Measurements from ENCODE around the gene BACE2. TPM values are rescaled to one million over a fixed set of nuclear protein-coding genes. Genes with fewer than 3 reads are reported as not detected.

The BACE2 gene
- total RNA-seq, 2 experiments from 2014 or later: 2.0 to 2.2 TPM

GRCh38 chr21:41139275-41139674, 28.7 kb upstream of the BACE2 start:
- Mint-ChIP-seq H3K27ac (no peak overlapping the region), H3K4me1 (no peaks in the 10 kb centered on the region), H3K9me3 (no peaks in the 10 kb centered on the region), H3K4me3 (no peak overlapping the region), H3K27me3 (peaks cover 1% of the 10 kb centered on the region), H3K36me3 (ENCODE audit: low read depth) (no peaks in the 10 kb centered on the region)
- ChIA-PET POLR2A (no interaction called here), CTCF (no interaction called here)
- no peak for DNase-seq

GRCh38 chr21:41139951-41140350, 28.0 kb upstream of the BACE2 start:
- Mint-ChIP-seq H3K4me1 (no peaks in the 10 kb centered on the region), H3K27ac (no peak overlapping the region), H3K27me3 (no peaks in the 10 kb centered on the region), H3K36me3 (ENCODE audit: low read depth) (no peaks in the 10 kb centered on the region), H3K4me3 (no peak overlapping the region), H3K9me3 (no peaks in the 10 kb centered on the region)
- DNase-seq: no peak
- CTCF ChIA-PET: no interaction called here
- POLR2A ChIA-PET: no interaction called here

- no peaks in the 10 kb centered on the region for H3K4me1 Mint-ChIP-seq
Observed at GRCh38 chr21:41141031-41141457, 26.9 kb upstream of the BACE2 start.

GRCh38 chr21:41142051-41142795, 25.7 kb upstream of the BACE2 start:
- POLR2A ChIA-PET: no interaction called here
- no peaks in the 10 kb centered on the region for H3K4me1 Mint-ChIP-seq

More at GRCh38 chr21:41141031-41141457, 26.9 kb upstream of the BACE2 start:
- Mint-ChIP-seq H3K9me3 (no peaks in the 10 kb centered on the region), H3K27me3 (no peaks in the 10 kb centered on the region), H3K4me3 (no peak overlapping the region), H3K27ac (no peak overlapping the region), H3K36me3 (ENCODE audit: low read depth) (no peaks in the 10 kb centered on the region)
- POLR2A ChIA-PET: no interaction called here
- DNase-seq: no peak
- CTCF ChIA-PET: no interaction called here

GRCh38 chr21:41143596-41144325, 24.2 kb upstream of the BACE2 start:
- Mint-ChIP-seq H3K27me3 (peaks cover 1% of the 10 kb centered on the region), H3K4me1 (no peaks in the 10 kb centered on the region), H3K4me3 (no peak overlapping the region), H3K36me3 (ENCODE audit: low read depth) (no peaks in the 10 kb centered on the region), H3K9me3 (no peaks in the 10 kb centered on the region), H3K27ac (no peak overlapping the region)
- CTCF ChIA-PET: no interaction called here
- DNase-seq: no peak
- POLR2A ChIA-PET: no interaction called here

More at GRCh38 chr21:41142051-41142795, 25.7 kb upstream of the BACE2 start:
- DNase-seq: no peak
- peaks cover 1% of the 10 kb centered on the region for H3K27me3 Mint-ChIP-seq
- H3K9me3 Mint-ChIP-seq: no peaks in the 10 kb centered on the region
- CTCF ChIA-PET: no interaction called here
- no peak overlapping the region for H3K4me3 Mint-ChIP-seq
- H3K27ac Mint-ChIP-seq: no peak overlapping the region
- no peaks in the 10 kb centered on the region for H3K36me3 Mint-ChIP-seq (ENCODE audit: low read depth)

GRCh38 chr21:41147096-41147978, 20.6 kb upstream of the BACE2 start:
- POLR2A ChIA-PET: no interaction called here
- no peak overlapping the region for H3K4me3 Mint-ChIP-seq
- CTCF ChIA-PET: no interaction called here
- H3K36me3 Mint-ChIP-seq (ENCODE audit: low read depth): no peaks in the 10 kb centered on the region
- no peak overlapping the region for H3K27ac Mint-ChIP-seq
- peaks cover 1% of the 10 kb centered on the region for H3K27me3 Mint-ChIP-seq
- H3K4me1 Mint-ChIP-seq: no peaks in the 10 kb centered on the region
- no peak for DNase-seq
- no peaks in the 10 kb centered on the region for H3K9me3 Mint-ChIP-seq

- CTCF ChIA-PET: no interaction called here
- no peaks in the 10 kb centered on the region for H3K4me1 Mint-ChIP-seq
- no peak for DNase-seq
- no peak overlapping the region for H3K27ac Mint-ChIP-seq
- H3K27me3 Mint-ChIP-seq: peaks cover 1% of the 10 kb centered on the region
- POLR2A ChIA-PET: no interaction called here
- peaks cover 2% of the 10 kb centered on the region for H3K9me3 Mint-ChIP-seq
- H3K36me3 Mint-ChIP-seq (ENCODE audit: low read depth): no peaks in the 10 kb centered on the region
- no peak overlapping the region for H3K4me3 Mint-ChIP-seq
Observed at GRCh38 chr21:41147979-41148355, 20.0 kb upstream of the BACE2 start.

GRCh38 chr21:41148798-41149197, 19.2 kb upstream of the BACE2 start:
- Mint-ChIP-seq H3K27ac (no peak overlapping the region), H3K4me3 (no peak overlapping the region), H3K9me3 (peaks cover 2% of the 10 kb centered on the region), H3K36me3 (ENCODE audit: low read depth) (no peaks in the 10 kb centered on the region), H3K4me1 (no peaks in the 10 kb centered on the region), H3K27me3 (peaks cover 3% of the 10 kb centered on the region)
- POLR2A ChIA-PET: no interaction called here
- no peak for DNase-seq
- CTCF ChIA-PET: no interaction called here

GRCh38 chr21:41149199-41149598, 18.8 kb upstream of the BACE2 start:
- H3K27ac Mint-ChIP-seq: no peak overlapping the region
- no peaks in the 10 kb centered on the region for H3K4me1 Mint-ChIP-seq
- POLR2A ChIA-PET: no interaction called here
- H3K36me3 Mint-ChIP-seq (ENCODE audit: low read depth): no peaks in the 10 kb centered on the region
- CTCF ChIA-PET: no interaction called here
- H3K9me3 Mint-ChIP-seq: peaks cover 2% of the 10 kb centered on the region
- H3K27me3 Mint-ChIP-seq: peaks cover 3% of the 10 kb centered on the region
- no peak overlapping the region for H3K4me3 Mint-ChIP-seq
- DNase-seq: no peak

GRCh38 chr21:41152147-41152546, 15.8 kb upstream of the BACE2 start:
- ChIA-PET POLR2A (no interaction called here), CTCF (no interaction called here)
- Mint-ChIP-seq H3K4me1 (no peaks in the 10 kb centered on the region), H3K9me3 (peaks cover 2% of the 10 kb centered on the region), H3K4me3 (no peak overlapping the region), H3K27ac (no peak overlapping the region), H3K36me3 (ENCODE audit: low read depth) (no peaks in the 10 kb centered on the region), H3K27me3 (peaks cover 2% of the 10 kb centered on the region)
- DNase-seq: no peak

GRCh38 chr21:41153443-41153842, 14.5 kb upstream of the BACE2 start:
- no peaks in the 10 kb centered on the region for H3K4me1 Mint-ChIP-seq
- POLR2A ChIA-PET: no interaction called here
- DNase-seq: no peak
- no peaks in the 10 kb centered on the region for H3K36me3 Mint-ChIP-seq (ENCODE audit: low read depth)
- no peak overlapping the region for H3K4me3 Mint-ChIP-seq
- H3K27me3 Mint-ChIP-seq: peaks cover 2% of the 10 kb centered on the region
- H3K9me3 Mint-ChIP-seq: peaks cover 2% of the 10 kb centered on the region
- CTCF ChIA-PET: interaction anchor here (0.6 kb wide), 1 partner anchor 26 kb away, joined by 4 read pairs; no protein-coding TSS in a partner anchor
- H3K27ac Mint-ChIP-seq: no peak overlapping the region

- H3K27ac Mint-ChIP-seq: no peak overlapping the region
- ChIA-PET POLR2A (no interaction called here), CTCF (no interaction called here)
- DNase-seq: no peak
- no peaks in the 10 kb centered on the region for H3K4me1 Mint-ChIP-seq
- H3K36me3 Mint-ChIP-seq (ENCODE audit: low read depth): no peaks in the 10 kb centered on the region
- peaks cover 2% of the 10 kb centered on the region for H3K9me3 Mint-ChIP-seq
- H3K27me3 Mint-ChIP-seq: peaks cover 4% of the 10 kb centered on the region
- no peak overlapping the region for H3K4me3 Mint-ChIP-seq
Observed at GRCh38 chr21:41156142-41156541, 11.8 kb upstream of the BACE2 start.

GRCh38 chr21:41158026-41158425, 9.9 kb upstream of the BACE2 start:
- no peak for DNase-seq
- no peaks in the 10 kb centered on the region for H3K4me1 Mint-ChIP-seq
- no peaks in the 10 kb centered on the region for H3K9me3 Mint-ChIP-seq
- ChIA-PET POLR2A (no interaction called here), CTCF (no interaction called here)
- peaks cover 6% of the 10 kb centered on the region for H3K27me3 Mint-ChIP-seq
- no peaks in the 10 kb centered on the region for H3K36me3 Mint-ChIP-seq (ENCODE audit: low read depth)
- no peak overlapping the region for H3K4me3 Mint-ChIP-seq
- H3K27ac Mint-ChIP-seq: no peak overlapping the region

Measured in activated CD4-positive, alpha-beta memory T cell treated with anti-CD3 and anti-CD28 coated beads, Interleukin-2, amount 10 ng/mL, durations not matched to agents 7 days and 5 days (primary cell).